Measurements from ENCODE around the gene HIP1.

DNA sequence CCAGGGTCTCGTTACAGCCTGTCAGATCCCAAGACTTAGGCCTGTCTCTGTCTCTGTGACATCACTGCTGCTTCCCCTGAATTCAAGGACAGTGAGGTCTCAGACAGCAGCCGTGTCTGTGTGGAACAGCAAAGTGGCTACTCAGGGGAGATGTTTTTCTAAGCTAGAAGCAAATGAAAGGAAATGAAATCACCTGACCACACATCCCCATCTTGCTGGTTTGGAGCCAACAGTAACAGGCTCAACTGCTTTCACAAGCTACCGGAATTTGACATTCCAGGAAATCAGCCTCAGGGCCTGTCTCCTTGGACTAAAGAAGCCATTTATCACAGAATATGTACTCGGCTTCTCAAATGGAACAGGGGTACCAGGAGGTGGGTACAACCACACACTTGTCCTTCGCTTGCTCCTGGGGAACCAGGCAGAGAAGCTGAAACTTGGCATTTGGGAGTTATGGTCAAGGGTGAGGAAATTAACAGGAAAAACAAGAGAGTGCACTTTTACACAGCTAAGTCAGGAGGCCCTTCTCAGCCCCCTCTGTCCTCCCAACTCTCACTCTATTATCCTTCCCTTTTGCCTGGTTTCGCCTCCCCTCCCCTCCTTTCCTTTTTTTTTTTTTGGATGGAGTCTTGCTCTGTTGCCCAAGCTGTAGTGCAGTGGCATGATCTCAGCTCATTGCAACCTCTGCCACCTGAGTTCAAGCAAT lies 173.5 kb downstream of the HIP1 start:
- TF ChIP-seq, protein P1, sequence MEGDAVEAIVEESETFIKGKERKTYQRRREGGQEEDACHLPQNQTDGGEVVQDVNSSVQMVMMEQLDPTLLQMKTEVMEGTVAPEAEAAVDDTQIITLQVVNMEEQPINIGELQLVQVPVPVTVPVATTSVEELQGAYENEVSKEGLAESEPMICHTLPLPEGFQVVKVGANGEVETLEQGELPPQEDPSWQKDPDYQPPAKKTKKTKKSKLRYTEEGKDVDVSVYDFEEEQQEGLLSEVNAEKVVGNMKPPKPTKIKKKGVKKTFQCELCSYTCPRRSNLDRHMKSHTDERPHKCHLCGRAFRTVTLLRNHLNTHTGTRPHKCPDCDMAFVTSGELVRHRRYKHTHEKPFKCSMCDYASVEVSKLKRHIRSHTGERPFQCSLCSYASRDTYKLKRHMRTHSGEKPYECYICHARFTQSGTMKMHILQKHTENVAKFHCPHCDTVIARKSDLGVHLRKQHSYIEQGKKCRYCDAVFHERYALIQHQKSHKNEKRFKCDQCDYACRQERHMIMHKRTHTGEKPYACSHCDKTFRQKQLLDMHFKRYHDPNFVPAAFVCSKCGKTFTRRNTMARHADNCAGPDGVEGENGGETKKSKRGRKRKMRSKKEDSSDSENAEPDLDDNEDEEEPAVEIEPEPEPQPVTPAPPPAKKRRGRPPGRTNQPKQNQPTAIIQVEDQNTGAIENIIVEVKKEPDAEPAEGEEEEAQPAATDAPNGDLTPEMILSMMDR (IDR thresholded peaks at IDR 0.05) = no peak
- no peak for TF ChIP-seq ZFX (IDR thresholded peaks at IDR 0.05; ENCODE audit: borderline replicate concordance)
